ENCODE data around the gene SEPTIN1. TPM values are rescaled to one million over a fixed set of nuclear protein-coding genes. Genes with fewer than 3 reads are reported as not detected.

The SEPTIN1 gene
- total and polyA plus RNA-seq, 2 of the 13 experiments (the other 11 are each of a cell fraction or from before 2014, with no cell fraction given): 0.18 to 0.67 TPM

DNA sequence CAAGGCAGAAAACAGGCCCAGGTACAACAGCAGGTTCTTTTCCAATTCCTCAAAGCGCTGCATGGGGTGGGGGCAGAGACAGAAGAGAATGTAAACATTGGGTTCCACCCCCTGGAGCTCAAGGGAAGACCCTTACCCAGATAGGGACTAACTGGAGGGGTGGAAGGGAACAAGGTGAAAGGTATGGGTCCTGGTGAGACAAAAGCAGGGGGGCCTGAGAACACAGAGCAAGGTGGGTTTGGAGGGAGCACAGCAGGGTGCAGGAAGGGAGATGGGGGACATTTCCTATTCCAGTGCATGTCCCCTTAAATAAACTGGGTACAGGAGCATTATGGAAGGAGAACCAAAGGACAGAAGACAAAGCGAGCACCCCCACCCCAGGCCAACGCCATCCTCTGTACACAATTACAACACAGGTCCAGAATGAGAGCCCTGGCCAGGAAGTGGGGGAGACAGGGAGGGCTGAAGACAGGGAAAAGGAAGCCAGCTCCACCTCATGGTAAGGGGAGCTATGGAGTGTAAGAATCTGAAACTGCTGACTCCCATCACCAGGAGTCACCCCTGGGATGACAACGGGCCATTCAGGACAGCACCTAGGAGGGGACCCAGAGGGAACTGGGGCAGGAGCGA is 25.2 kb downstream of the SEPTIN1 start (continued):
- TF ChIP-seq, protein P1, sequence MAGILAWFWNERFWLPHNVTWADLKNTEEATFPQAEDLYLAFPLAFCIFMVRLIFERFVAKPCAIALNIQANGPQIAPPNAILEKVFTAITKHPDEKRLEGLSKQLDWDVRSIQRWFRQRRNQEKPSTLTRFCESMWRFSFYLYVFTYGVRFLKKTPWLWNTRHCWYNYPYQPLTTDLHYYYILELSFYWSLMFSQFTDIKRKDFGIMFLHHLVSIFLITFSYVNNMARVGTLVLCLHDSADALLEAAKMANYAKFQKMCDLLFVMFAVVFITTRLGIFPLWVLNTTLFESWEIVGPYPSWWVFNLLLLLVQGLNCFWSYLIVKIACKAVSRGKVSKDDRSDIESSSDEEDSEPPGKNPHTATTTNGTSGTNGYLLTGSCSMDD (CRISPR knock-in tag; IDR thresholded peaks at IDR 0.05): no peak
- TF ChIP-seq GZF1 (CRISPR knock-in tag; IDR thresholded peaks at IDR 0.05) (no peak), ZMAT3 (CRISPR knock-in tag; conservative IDR thresholded peaks at IDR 0.05) (no peak), POLR2AphosphoS5 (IDR thresholded peaks at IDR 0.05; ENCODE audit: low read depth, low read length) (peak; percentile 10; the same call in 1 of the 2 replicates), ZNF205 (CRISPR knock-in tag; IDR thresholded peaks at IDR 0.05) (no peak), RNF2 (conservative IDR thresholded peaks at IDR 0.05; ENCODE audit: low read depth) (no peak), ESRRA (CRISPR knock-in tag; IDR thresholded peaks at IDR 0.05; ENCODE audit: low read depth) (no peak), ZNF816 (CRISPR knock-in tag; IDR thresholded peaks at IDR 0.05; ENCODE audit: borderline replicate concordance) (no peak), ZBTB38 (CRISPR knock-in tag; IDR thresholded peaks at IDR 0.05) (no peak), FLYWCH1 (CRISPR knock-in tag; IDR thresholded peaks at IDR 0.05) (no peak), TBL1XR1 (IDR thresholded peaks at IDR 0.05; ENCODE audit: borderline replicate concordance, low read length, partially characterized antibody) (no peak), ARNT (IDR thresholded peaks at IDR 0.05) (no peak), ELF3 (CRISPR knock-in tag; IDR thresholded peaks at IDR 0.05) (no peak), ZNF746 (CRISPR knock-in tag; IDR thresholded peaks at IDR 0.05) (no peak), POLR2AphosphoS2 (IDR thresholded peaks at IDR 0.05; ENCODE audit: low read depth, low read length) (no peak), ZNF232 (CRISPR knock-in tag; IDR thresholded peaks at IDR 0.05; ENCODE audit: borderline replicate concordance) (no peak), CENPT (CRISPR knock-in tag; IDR thresholded peaks at IDR 0.05; ENCODE audit: low read depth) (no peak), NFRKB (IDR thresholded peaks at IDR 0.05) (no peak), ZNF749 (CRISPR knock-in tag; IDR thresholded peaks at IDR 0.05; ENCODE audit: borderline replicate concordance) (no peak)
- TF ChIP-seq, protein P2, sequence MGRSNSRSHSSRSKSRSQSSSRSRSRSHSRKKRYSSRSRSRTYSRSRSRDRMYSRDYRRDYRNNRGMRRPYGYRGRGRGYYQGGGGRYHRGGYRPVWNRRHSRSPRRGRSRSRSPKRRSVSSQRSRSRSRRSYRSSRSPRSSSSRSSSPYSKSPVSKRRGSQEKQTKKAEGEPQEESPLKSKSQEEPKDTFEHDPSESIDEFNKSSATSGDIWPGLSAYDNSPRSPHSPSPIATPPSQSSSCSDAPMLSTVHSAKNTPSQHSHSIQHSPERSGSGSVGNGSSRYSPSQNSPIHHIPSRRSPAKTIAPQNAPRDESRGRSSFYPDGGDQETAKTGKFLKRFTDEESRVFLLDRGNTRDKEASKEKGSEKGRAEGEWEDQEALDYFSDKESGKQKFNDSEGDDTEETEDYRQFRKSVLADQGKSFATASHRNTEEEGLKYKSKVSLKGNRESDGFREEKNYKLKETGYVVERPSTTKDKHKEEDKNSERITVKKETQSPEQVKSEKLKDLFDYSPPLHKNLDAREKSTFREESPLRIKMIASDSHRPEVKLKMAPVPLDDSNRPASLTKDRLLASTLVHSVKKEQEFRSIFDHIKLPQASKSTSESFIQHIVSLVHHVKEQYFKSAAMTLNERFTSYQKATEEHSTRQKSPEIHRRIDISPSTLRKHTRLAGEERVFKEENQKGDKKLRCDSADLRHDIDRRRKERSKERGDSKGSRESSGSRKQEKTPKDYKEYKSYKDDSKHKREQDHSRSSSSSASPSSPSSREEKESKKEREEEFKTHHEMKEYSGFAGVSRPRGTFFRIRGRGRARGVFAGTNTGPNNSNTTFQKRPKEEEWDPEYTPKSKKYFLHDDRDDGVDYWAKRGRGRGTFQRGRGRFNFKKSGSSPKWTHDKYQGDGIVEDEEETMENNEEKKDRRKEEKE (IDR thresholded peaks at IDR 0.05): no peak
- TF ChIP-seq, protein P3, sequence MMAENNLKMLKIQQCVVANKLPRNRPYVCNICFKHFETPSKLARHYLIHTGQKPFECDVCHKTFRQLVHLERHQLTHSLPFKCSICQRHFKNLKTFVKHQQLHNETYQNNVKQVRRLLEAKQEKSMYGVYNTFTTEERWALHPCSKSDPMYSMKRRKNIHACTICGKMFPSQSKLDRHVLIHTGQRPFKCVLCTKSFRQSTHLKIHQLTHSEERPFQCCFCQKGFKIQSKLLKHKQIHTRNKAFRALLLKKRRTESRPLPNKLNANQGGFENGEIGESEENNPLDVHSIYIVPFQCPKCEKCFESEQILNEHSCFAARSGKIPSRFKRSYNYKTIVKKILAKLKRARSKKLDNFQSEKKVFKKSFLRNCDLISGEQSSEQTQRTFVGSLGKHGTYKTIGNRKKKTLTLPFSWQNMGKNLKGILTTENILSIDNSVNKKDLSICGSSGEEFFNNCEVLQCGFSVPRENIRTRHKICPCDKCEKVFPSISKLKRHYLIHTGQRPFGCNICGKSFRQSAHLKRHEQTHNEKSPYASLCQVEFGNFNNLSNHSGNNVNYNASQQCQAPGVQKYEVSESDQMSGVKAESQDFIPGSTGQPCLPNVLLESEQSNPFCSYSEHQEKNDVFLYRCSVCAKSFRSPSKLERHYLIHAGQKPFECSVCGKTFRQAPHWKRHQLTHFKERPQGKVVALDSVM (CRISPR knock-in tag; IDR thresholded peaks at IDR 0.05): no peak
- TF ChIP-seq, protein P4, sequence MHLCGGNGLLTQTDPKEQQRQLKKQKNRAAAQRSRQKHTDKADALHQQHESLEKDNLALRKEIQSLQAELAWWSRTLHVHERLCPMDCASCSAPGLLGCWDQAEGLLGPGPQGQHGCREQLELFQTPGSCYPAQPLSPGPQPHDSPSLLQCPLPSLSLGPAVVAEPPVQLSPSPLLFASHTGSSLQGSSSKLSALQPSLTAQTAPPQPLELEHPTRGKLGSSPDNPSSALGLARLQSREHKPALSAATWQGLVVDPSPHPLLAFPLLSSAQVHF (CRISPR knock-in tag; IDR thresholded peaks at IDR 0.05): 0 out of 2 replicates have a peak, but pooled peaks have one; percentile 47
- TF ChIP-seq, protein P5, sequence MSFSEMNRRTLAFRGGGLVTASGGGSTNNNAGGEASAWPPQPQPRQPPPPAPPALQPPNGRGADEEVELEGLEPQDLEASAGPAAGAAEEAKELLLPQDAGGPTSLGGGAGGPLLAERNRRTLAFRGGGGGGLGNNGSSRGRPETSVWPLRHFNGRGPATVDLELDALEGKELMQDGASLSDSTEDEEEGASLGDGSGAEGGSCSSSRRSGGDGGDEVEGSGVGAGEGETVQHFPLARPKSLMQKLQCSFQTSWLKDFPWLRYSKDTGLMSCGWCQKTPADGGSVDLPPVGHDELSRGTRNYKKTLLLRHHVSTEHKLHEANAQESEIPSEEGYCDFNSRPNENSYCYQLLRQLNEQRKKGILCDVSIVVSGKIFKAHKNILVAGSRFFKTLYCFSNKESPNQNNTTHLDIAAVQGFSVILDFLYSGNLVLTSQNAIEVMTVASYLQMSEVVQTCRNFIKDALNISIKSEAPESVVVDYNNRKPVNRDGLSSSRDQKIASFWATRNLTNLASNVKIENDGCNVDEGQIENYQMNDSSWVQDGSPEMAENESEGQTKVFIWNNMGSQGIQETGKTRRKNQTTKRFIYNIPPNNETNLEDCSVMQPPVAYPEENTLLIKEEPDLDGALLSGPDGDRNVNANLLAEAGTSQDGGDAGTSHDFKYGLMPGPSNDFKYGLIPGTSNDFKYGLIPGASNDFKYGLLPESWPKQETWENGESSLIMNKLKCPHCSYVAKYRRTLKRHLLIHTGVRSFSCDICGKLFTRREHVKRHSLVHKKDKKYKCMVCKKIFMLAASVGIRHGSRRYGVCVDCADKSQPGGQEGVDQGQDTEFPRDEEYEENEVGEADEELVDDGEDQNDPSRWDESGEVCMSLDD (CRISPR knock-in tag; IDR thresholded peaks at IDR 0.05; ENCODE audit: borderline replicate concordance): no peak
